ENCODE results near the gene ZNF680. TPM values are rescaled to one million over a fixed set of nuclear protein-coding genes. Genes with fewer than 3 reads are reported as not detected.
A peak's percentile ranks its signal among the peaks of the same experiment; 100 is the strongest.

The ZNF680 gene
- total RNA-seq (2014; rRNA removed; shearing (Covaris generic)): 60.2 and 62.5 TPM in 2 replicates
- polyA plus RNA-seq (2016; fragmentation: Nextera tagmentation; extraction: Ambion mirVana): 27.1 and 27.3 TPM in 2 replicates
- long read RNA-seq, transcript ZNF680-201 (4 exons, 3,022 nt): major isoform, 5 of 16 reads
- long read RNA-seq, partial matches to known transcripts: 2 of 16 reads
- long read RNA-seq, other reads (novel, unspliced or antisense): 8 of 16 reads

- Mint-ChIP-seq H3K36me3 (ENCODE audit: low read depth) (peaks cover 32% of the 10 kb centered on the region), H3K27me3 (ENCODE audit: insufficient read depth, low read depth, poor library complexity) (peaks cover 11% of the 10 kb centered on the region), H3K4me1 (peaks cover 28% of the 10 kb centered on the region), H3K4me3 (peak within 1 kb of the TSS; percentile 99), H3K27ac (peak within 1 kb of the TSS; percentile 100), H3K9me3 (peaks cover 8% of the 10 kb centered on the region)
- H3K4me1 ChIP-seq (ENCODE audit: insufficient read depth): peaks cover 39% of the 10 kb centered on the region
- peak within 1 kb of the TSS; percentile 97 for H3K4me3 ChIP-seq
- peak within 1 kb of the TSS; percentile 87 for H3K4me2 ChIP-seq
- H3K27me3 ChIP-seq (ENCODE audit: insufficient read depth): no peaks in the 10 kb centered on the region
- H2AFZ ChIP-seq: peak within 1 kb of the TSS; percentile 70
- no peak for TF ChIP-seq NANOG (IDR thresholded peaks at IDR 0.05; ENCODE audit: borderline replicate concordance)
- TF ChIP-seq POLR2AphosphoS5 (IDR thresholded peaks at IDR 0.05; ENCODE audit: low read depth): peak; percentile 85
- peak; percentile 52; the same call in 1 of the 2 replicates for TF ChIP-seq CREB1 (CRISPR knock-in tag; IDR thresholded peaks at IDR 0.05; ENCODE audit: low read depth)
- 0 out of 2 replicates have a peak, but pooled peaks have one; percentile 38 for TF ChIP-seq ETS1 (IDR thresholded peaks at IDR 0.05)
- no peaks in the 10 kb centered on the region; the same call in 1 of the 2 replicates for H4K20me1 ChIP-seq (replicated peaks; ENCODE audit: insufficient read depth)
- DNase-seq (ENCODE audit: low spot score) (peak; percentile 98), ATAC-seq (peak; percentile 97)
- H3K79me2 ChIP-seq (replicated peaks; ENCODE audit: insufficient read depth): peaks cover 48% of the 10 kb centered on the region
- no peaks in the 10 kb centered on the region for H3K36me3 ChIP-seq (ENCODE audit: insufficient read depth)
- no peaks in the 10 kb centered on the region; the same call in 1 of the 2 replicates for H3F3A ChIP-seq (replicated peaks; ENCODE audit: low read depth)
- no peaks in the 10 kb centered on the region for H3K9me2 ChIP-seq (ENCODE audit: insufficient read depth)
- H3K27ac ChIP-seq (ENCODE audit: low read depth): peak within 1 kb of the TSS; percentile 97
Observed at GRCh38 chr7:64562626-64563278, at the start of gene ZNF680. ZNF680 (minus strand) TSS chr7:64563071; CDS start chr7:64562954, 117 bp downstream.

GRCh38 chr7:64612452-64612851 lies 49.6 kb upstream of the ZNF680 start:
- Histone ChIP-seq H3K4me2 (no peak overlapping the region), H3K36me3 (ENCODE audit: insufficient read depth) (no peaks in the 10 kb centered on the region; the same call in 1 of the 2 replicates), H3K27ac (ENCODE audit: low read depth) (no peak overlapping the region), H3K27me3 (ENCODE audit: insufficient read depth) (no peaks in the 10 kb centered on the region), H3K79me2 (replicated peaks; ENCODE audit: insufficient read depth) (no peaks in the 10 kb centered on the region), H2AFZ (no peak overlapping the region), H3F3A (replicated peaks; ENCODE audit: low read depth) (no peaks in the 10 kb centered on the region), H4K20me1 (replicated peaks; ENCODE audit: insufficient read depth) (no peaks in the 10 kb centered on the region), H3K4me1 (ENCODE audit: insufficient read depth) (no peaks in the 10 kb centered on the region), H3K9me2 (ENCODE audit: insufficient read depth) (no peaks in the 10 kb centered on the region), H3K4me3 (no peak overlapping the region)
- no peak for DNase-seq (ENCODE audit: low spot score)
- Mint-ChIP-seq H3K27ac (no peak overlapping the region), H3K36me3 (ENCODE audit: low read depth) (peaks cover 74% of the 10 kb centered on the region), H3K4me3 (no peak overlapping the region), H3K4me1 (no peaks in the 10 kb centered on the region), H3K27me3 (ENCODE audit: insufficient read depth, low read depth, poor library complexity) (peaks cover 2% of the 10 kb centered on the region), H3K9me3 (peaks cover 79% of the 10 kb centered on the region)
- no peak for ATAC-seq
- TF ChIP-seq CTCF (conservative IDR thresholded peaks at IDR 0.05; ENCODE audit: low read depth in 2 of 2) (no peak), NANOG (IDR thresholded peaks at IDR 0.05; ENCODE audit: borderline replicate concordance) (no peak)

- Histone ChIP-seq H3F3A (replicated peaks; ENCODE audit: low read depth) (no peaks in the 10 kb centered on the region), H3K9me2 (ENCODE audit: insufficient read depth) (no peaks in the 10 kb centered on the region), H4K20me1 (replicated peaks; ENCODE audit: insufficient read depth) (no peaks in the 10 kb centered on the region), H3K27ac (ENCODE audit: low read depth) (no peak overlapping the region), H2AFZ (no peak overlapping the region), H3K79me2 (replicated peaks; ENCODE audit: insufficient read depth) (no peaks in the 10 kb centered on the region), H3K36me3 (ENCODE audit: insufficient read depth) (no peaks in the 10 kb centered on the region; the same call in 1 of the 2 replicates), H3K4me1 (ENCODE audit: insufficient read depth) (no peaks in the 10 kb centered on the region), H3K4me3 (no peak overlapping the region), H3K4me2 (no peak overlapping the region), H3K27me3 (ENCODE audit: insufficient read depth) (no peaks in the 10 kb centered on the region)
- ATAC-seq (no peak), DNase-seq (ENCODE audit: low spot score) (no peak)
- Mint-ChIP-seq H3K9me3 (peaks cover 71% of the 10 kb centered on the region), H3K4me3 (no peak overlapping the region), H3K27me3 (ENCODE audit: insufficient read depth, low read depth, poor library complexity) (peaks cover 2% of the 10 kb centered on the region), H3K36me3 (ENCODE audit: low read depth) (peaks cover 77% of the 10 kb centered on the region), H3K27ac (no peak overlapping the region), H3K4me1 (no peaks in the 10 kb centered on the region)
- TF ChIP-seq NANOG (IDR thresholded peaks at IDR 0.05; ENCODE audit: borderline replicate concordance) (no peak), CTCF (conservative IDR thresholded peaks at IDR 0.05; ENCODE audit: low read depth in 2 of 2) (no peak), CREB1 (CRISPR knock-in tag; IDR thresholded peaks at IDR 0.05; ENCODE audit: low read depth) (no peak), STAT1 (IDR thresholded peaks at IDR 0.05; ENCODE audit: unreplicated experiment) (no peak)
Observed at GRCh38 chr7:64611717-64612116, 48.8 kb upstream of the ZNF680 start.

Measured in GM23338 (cell line).